Hematopoietic multipotent progenitor cell treated with erythropoietin and hydrocortisone succinate and interleukin-3 and kit ligand, for 17 days (in vitro differentiated cells): ENCODE measurements around the gene DNAJB2.
A peak's percentile ranks its signal among the peaks of the same experiment; 100 is the strongest.
"Not testable (repeated sequence)": the region's sequence is repeated elsewhere in the genome, so short reads cannot be mapped to it uniquely, and the experiment has no call there.

Experiments used
- DNase-seq: peaks from one replicate; pipeline ENCODE4 v3.0.0-alpha.2; 2015; ENCODE audit warnings: low spot score

The DNAJB2 gene

DNA sequence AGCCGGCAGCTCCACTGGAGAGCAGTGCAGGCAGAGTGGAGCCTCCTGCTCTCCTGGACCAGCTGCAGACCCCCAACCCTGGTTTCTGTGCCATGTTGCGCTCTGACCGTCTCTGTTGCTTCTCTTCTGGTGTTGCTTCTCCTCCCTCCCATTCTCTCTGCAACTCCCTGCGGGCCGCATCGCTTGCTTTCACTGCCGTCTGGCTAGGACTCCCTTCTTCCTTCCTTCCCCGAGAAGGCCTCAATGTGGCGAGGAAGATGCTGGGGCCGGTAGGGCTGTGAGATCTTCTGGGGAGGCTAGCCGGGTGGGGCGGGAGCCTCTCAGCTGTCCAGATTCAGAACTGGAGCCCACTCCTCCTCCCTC, 6.2 kb downstream of the DNAJB2 start:
- no peak for DNase-seq

DNA sequence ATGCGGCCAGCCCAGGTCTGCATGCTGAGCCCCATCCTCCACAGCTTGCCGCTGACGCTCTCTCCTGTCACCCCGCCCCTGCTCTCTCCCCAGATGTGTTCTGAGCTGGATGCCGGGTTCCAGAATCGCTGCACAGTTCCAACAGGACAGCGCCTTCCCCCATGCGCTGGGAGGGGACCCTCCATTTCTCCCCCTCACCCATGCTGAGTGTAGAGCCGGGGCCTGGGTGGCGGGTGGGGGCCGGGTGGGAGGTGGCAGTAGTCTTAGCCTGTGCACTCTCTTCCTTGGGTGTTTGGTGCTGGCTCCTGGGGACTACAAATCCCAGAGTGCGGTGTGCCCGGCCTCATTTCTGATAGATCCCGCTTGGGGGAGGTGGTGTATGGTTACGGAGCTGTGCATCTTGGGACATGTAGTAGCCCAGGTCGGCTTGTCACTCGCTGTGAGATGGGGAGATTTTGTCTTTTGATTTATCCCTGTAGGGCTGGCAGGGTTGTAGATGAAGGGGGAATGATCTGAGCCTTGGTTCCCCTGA, 6.8 kb downstream of the DNAJB2 start:
- no peak for DNase-seq

DNA sequence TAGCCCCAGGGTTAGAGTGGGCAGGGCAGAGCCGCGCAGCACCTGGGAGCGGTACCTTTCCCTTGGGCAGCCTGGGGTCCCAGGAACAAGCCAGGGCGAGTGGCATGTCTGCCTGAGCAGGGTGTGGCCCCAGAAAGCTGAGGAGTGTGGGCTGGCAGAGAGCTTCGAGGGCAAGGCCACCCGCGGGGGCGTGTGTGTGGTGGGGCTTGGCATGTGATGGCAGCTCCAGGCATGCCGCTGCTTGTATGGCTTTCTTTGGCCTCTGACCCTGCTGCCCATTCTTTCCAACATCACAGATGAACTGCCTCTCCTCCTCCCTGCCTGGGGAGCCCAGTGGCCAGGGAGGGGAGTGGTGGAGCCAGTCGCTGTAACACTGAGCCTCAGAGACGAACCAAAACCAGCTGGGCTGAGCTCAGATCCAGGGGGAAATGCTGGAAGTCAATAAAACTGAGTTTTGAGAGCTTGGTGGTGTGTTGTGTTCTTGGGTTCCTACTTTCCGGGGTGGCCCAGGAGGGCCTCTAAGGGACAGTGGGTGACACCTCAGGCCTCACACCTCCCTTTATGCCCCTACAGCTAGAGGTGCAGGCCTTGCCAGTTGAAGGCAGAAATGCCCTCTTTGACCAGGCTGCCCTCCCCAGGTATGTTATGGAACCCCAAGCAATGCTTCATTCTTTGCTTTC, 7.4 kb downstream of the DNAJB2 start:
- DNase-seq: peak; percentile 51

DNA sequence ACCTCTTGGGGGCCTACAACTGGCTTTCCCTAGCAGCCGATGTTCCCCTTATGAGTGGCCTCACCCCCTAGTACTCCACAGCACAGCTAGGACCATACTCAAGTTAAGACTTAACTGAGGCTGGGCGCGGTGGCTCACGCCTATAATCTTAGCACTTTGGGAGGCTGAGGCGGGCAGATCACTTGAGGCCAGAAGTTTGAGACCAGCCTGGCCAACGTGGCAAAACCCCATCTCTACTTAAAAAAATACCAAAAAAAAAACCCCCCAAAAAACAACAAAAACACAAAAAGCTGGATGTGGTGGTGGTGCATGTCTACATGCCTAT, 7.9 kb downstream of the DNAJB2 start:
- not testable (repeated sequence) for DNase-seq

DNA sequence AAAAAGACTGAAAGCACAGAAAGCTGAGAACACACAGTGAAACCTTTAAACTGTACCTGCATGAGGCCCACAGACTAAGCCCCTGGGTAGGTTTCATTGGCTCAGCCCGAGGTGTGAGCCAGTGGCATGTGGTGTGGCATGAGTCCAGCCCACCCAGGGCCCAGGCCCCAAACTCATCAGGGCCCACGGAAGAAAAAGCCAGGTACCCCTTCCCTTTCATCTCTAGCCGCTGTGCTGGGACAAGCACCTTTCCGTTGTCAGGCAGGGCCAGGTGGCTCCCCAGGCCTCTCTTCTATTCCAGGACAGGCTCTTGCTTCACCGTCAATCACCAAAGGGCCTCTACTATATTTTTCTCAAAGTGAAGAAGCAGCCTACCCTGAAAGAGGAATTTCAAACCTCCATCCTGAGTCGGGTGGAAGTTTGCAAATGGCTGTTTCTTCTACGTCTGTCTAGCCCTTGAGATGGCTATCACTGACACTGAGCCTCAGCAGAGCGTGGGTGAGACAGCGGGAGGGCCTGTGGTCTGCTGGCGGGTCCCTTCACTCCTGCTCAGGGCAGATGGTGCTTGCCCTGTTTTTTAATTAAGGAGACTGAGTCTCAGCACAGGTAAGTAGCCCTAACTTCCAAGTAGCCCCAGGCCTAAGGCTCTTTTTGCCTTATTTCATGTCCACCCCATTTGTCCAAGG, 8.6 kb downstream of the DNAJB2 start:
- peak; percentile 32 for DNase-seq

DNA sequence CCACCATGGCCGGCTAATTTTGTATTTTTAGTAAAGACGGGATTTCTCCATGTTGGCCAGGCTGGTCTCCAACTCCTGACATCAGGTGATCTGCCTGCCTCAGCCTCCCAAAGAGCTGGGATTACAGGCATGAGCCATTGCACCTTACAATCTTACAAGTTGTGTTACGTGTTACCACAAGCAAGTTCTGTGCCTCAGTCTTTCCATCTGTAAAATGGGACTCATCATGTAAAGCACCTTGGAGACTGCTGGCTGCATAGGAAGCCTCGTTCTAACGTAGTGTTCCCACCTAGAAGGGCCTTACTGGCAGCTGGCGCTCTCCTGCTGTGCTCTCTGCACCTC, 10.0 kb downstream of the DNAJB2 start:
- DNase-seq: no peak

DNA sequence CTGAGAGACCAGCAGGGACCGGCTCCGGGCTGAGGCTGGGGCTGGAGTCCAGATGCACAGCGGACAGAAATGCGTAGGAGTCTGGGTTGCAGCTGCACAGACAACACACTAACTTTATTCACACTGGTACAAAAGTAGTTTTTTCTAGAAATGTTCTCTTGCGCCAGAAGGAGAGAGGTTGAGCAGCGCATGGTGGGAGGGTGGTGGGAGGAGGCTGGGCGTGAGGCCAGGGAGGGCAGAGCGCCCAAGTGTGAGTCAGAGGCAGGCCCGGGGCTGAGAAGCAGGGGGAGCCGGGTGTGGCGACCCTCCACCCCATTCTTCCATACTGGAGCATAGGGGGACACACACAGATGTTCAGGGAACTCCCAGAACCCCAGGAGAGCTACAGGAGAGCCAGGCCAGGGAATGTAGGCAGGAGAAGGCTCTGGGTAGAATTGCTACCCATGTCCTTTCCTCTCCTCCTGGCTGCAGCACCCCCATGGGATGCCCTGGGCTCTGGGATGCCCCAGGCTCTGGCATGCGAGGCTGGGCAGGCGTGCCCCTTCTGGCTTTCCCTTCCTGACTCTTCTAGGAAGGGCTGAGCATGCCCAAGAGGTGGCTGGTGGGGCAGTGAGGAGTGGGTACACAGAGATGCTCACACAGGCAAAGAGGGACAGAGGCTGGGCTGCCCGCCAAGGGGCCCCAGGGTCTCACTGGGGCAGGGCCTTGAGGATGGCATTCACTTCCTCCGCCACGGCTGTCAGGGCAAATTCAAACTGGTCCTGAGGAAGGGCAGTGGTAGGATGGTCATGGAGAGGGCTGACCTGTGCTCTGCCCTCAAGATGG, 10.6 kb downstream of the DNAJB2 start:
- DNase-seq: peak; percentile 72

DNA sequence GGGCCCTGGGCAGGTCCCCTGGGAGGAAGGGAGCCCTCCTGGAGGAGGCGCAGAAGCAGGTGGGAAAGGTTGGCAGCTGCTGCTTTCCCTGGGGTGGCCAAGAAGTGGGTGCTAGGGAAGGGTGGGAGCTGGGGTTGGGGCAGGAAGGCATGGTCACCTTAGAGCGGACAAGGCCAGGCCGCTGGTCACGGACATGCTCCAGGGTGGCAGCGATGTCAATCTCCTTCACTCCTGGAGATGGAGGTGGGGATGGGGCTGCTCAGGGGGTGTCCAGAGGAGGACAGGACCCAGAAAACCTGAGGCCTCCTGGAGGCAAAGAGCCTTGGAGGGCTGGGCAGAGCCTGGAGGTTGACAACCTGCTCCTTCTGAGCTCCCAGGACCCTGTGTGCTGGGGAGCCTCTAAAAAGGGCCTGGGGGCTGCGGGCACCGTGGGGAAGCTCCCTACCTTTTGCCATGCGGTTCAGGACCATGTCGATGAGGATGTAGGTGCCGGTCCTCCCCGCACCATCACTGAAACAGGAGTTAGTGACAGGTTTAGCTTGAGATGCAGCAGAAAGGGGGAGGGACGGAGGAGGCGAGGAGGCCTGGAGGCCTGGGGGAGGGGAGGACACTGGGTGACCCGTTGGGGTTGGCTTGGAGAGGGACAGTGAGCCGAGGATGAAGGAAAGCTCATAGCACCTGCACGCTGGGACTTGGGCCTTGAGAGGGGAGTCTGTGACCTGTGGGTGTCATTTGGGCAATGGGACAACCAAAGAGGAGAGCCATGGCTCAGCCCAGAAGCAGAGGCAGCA, 11.4 kb downstream of the DNAJB2 start:
- DNase-seq: no peak

DNA sequence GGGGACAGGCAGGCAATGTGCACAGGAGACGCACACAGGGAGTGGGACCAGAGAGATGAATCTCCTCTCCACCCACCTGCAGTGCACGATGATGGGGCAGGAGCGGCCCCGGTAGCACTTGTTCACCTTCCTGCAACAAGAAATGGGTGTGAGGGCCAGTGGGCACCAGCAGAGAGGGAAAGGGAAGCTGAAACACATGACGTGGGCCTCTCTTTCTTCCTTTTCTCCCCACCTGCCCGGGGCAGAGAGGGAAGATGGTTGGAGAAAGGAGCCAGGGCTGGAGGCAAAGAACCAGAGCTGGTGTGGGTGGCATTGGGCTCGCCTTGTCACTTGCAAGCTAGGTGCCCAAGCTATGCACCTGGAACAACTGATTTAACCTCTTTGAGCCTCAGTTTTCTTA, 12.2 kb downstream of the DNAJB2 start:
- DNase-seq: no peak

DNA sequence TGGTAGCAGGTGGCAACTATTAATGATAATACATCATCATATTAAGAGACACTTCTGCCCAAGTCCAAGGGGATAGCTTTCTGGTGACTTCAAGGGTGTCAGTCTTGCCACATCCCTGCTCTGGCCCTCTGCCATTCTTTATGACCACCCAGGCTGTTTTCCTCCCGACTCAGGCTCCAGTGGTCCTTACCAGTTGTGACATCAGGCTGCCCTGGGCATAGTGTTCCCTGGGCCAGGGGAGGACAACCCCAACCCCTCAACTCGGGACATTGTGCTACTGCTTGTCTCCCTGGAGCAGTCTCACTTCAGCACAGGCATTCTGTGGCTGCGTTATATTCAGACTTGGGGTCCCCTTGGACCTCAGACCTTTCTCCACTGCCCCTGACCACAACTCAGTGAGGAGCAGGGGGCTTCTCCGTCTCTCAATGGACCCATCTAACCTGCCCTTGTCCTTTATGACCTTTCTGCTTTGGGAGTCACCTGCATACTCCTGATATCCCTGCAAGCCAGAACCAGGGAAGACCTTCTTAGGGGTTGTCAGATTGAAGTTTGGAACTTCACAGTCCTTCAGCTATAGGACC, 12.8 kb downstream of the DNAJB2 start:
- no peak for DNase-seq

DNA sequence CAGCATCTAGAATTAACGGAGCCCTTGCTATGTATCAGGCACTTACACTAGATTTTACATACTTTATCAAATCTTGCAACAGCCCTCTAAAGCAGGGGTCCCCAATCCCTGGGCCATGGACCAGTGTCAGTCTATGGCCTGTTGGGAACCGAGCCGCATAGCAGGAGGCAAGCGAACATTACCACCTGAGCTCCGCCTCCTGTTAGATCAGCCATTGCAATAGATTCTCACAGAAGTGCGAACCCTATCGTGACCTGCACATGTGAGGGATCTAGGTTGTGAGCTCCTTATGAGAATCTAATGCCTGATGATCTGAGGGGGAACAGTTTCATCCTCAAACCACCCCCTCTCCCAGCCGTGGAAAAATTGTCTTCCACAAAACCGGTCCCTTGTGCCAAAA, 13.4 kb downstream of the DNAJB2 start:
- DNase-seq: no peak

DNA sequence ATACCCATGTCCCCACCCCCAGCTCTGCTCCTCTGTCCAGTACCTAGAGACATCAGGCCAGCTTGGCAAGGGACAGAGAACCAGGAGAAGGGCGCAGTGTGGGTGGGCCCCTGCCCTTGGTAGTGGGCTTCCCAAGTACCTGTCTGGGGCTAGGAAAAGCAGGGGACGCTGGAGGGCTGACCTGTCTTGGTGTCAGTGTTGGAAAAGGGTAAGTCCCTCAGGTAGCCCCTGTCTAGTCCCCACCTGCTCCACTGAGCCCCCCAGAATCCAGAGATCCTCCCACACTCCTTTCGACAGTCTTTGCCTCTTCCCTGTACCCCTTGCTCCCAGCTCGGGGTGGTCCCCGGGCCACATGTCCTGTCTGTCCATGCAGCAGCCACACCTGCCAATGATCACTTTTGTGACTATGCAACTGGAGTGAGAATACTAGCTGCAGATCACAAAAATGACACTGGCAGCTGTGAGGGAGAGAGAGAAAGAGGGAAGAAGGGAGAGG, 14.6 kb downstream of the DNAJB2 start:
- DNase-seq: no peak

DNA sequence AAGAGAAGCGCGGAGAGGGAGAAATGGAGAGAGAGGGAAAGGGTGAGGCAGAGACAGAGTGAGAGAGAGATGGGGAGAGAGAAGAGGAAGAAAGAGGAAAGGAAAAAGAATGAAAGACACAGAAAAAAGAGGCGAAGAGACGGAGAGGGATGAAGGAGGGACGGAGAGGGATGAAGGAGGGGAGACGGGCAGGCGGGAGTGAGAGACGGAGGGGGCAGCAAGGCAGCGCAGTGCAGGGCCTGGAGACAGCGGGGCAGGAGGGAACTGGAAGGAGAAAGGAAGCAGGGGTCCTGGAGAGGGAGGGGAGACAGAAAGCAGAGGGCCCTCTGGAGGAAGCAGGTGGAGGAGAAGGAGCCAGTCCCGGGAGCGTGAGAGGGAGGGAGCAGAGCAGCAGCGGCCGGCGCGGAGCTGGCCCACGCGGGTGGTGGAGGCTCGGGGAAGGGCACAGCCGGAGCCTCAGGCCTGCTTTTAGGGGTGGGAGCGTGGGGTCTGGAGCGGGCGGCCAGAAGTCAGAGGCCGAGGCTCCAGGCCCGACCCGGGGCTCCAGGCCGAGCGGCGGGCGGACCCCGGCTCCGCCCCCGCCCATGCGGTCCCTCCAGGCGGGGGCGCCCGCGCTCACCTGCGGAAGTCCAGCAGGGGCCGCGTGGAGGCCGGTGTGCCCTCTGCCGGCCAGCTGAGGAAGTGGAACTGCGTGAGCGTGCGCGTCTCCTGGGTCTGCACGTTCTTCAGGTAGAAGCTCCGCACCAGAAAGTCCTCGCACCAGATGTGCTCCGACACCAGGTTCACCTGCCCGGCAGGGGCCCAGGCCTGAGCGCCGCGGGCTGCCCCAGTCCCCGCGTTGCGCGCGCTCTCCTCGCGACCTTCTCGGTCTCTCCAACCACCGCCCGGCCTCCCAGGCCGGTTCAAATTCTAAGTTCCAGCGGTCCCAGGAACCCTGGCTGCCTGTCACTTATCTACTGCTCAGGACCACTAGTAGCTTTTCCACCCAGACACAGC, 15.5 kb downstream of the DNAJB2 start:
- peak; percentile 95 for DNase-seq

DNA sequence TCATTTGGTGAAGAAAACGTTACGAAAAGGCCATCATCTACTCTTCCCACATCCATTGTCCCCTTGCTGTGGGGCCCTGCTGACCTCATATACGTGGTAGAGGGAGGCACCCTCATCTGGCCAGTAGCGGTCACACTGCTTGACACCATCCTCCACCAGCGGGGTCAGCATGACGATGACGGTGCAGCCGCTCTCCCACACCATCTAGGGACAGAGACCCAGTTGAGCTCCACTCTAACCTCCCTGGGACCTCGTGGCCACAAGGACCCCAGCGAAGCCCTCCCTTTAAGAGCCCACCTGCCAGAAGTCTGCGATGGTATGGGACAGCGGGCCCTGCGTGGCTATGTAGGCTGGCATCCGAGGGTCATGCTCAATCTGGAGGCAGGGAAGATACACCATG, 17.0 kb downstream of the DNAJB2 start:
- DNase-seq: no peak

DNA sequence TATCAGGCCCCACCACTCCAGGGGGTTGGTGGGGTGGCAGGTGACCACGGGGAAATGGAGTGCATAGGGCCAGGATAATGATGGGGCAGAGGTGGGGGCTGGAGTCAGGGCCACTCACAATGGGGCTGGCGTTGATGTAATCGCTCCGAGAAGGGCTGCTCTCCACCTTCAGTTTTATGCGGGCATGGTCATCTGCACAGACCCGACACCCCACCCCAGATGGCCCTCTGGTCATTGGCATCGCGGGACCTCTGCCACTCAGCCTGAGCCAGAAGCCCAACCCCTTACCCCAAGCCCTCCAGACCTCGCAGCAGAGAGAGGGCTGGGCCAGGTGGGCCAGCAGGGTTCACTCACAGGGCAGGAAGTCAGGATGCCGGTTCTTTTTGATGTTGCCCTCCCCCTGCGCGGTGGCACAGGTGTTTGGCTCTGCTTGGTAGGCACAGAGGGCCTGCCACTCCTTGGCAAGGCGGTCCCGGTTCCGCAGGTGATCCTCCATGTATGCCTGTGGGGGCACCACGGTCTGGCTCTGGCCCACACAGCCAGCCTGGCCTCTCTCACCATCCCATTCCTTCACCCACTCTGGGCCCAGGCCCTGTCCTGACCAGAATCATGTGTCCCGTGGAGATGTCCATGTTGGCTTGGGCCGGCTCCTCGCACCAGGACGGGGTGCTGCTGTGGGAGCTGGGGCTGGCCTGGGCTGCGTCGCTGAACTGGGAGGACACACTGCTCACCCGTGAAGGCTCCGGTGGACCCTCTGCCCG, 17.6 kb downstream of the DNAJB2 start:
- no peak for DNase-seq

DNA sequence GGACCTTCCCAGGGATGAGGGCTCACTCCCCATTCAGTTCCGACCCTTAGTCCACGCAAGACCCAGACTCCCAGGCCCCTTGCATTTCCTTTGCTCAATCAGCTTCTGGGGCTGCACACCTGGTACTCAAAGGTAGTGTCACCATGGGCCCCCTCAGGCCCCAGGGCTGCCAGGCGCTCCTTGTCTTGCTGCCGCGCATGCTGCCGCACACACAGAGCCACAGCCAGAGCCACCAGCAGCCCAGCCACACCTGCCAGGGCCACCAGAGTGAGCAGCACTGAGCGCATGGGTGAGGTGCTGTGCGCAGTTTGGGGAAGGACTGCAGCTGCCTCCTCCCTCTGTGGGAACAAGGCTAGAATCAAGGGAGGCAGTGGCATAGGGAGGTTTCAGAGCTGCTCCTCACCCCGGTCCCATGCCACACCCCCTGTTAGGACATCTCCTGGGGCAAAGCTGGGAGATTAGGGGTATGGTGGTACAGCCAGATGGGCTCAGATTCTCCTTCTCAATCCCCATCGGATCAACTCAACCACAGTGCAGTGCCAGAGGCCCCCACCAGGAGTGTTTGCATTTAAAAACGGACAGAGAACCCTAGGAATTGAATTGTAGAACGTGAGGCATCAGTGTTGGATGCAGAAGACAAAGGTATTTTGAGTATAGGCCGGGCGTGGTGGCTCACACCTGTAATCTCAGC, 18.7 kb downstream of the DNAJB2 start:
- DNase-seq: no peak

DNA sequence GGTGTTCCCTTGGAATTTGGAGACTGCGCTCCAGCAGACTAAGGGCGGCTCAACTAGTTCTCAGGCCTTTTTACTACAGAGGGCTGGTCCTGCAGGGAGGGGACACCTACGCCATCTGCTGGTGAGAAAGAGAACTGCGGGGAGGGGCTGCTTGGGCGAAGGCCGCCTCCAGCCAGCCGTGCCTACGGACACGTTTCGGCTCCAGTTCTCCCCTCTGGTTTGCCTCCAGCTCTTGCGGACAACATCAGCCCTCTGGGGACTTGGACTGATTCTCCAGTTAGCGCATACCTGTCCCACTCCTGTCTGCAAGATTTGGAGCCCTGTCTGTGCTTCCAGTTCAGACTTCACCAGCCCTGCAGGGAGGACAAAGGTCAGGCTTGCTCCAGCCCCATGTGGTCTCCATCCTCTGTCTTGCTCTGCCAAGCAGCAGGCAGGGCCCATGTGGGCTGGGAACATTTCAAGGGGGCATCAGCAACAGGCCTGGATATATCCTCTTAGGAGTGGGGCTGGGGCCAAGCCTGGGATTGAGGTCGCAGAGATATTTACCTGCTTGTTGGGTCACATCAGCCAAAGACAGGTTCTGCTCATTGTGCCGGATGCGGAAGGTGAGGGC, 19.7 kb downstream of the DNAJB2 start:
- peak; percentile 90 for DNase-seq

DNA sequence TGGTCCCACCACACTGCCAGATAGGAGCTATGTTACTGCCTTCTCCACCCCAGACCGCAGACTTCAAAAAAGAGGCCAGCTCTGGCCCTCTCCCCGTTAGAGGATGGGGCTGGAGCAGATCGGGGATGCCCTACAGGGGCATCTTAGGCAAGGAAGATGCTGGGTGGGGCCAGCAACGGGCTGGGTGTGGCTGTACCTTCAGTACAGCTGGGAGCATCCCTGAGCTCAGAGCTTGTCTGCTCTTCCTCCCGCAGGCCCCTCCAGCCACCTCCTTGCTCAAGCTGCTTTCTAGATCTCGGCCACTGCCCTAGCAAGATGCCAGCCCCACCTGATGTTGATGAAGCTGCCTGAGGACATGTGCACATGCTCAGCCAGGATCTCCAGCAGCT, 20.2 kb downstream of the DNAJB2 start:
- no peak for DNase-seq

DNA sequence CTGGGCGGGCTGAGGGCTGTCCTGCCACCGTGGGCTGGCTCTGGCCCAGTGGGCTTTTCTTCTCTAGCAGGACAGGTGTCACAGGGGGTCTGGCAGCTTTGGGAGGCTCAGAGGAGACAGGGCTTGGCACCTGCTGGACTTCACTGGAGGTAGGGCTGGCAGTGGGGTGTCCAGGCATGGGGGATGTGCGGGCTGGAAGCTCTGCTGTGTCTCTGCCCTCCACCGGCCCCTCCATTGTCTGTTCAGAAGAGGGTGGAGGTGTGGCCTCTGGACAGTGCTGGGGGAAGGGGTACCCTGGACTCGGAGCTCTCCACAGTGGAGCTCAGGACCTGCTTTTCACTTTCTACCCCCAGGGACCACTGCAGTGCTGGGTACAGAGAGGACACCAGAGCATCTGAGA, 20.9 kb downstream of the DNAJB2 start:
- no peak for DNase-seq
